Neuron (in vitro differentiated cells): ENCODE measurements around the gene ABCG2.
"Not testable (repeated sequence)": the region's sequence is repeated elsewhere in the genome, so short reads cannot be mapped to it uniquely, and the experiment has no call there.

Source experiments
- H2AFZ ChIP-seq: one replicate; pipeline ENCODE4 v1.6.1; 2013; ENCODE audit warnings: low read depth, mild to moderate bottlenecking, inconsistent platforms, low read length, moderate library complexity
- H3K27me3 ChIP-seq: one replicate; pipeline ENCODE4 v1.6.1; 2013; ENCODE audit warnings: low read length; ENCODE audit not compliant: insufficient read depth
- H3K36me3 ChIP-seq: one replicate; pipeline ENCODE4 v1.6.1; 2013; ENCODE audit warnings: low read length; ENCODE audit not compliant: insufficient read depth
- H3K4me1 ChIP-seq: one replicate; pipeline ENCODE4 v1.6.1; 2013; ENCODE audit warnings: low read length; ENCODE audit not compliant: insufficient read depth
- H3K4me3 ChIP-seq: 2 replicates; pipeline ENCODE4 v1.5.1; 2013; ENCODE audit warnings: mild to moderate bottlenecking, low read length, moderate library complexity
- H3K9me3 ChIP-seq: one replicate; pipeline ENCODE4 v1.6.1; 2013; ENCODE audit warnings: low read length

ABCG2 gene

DNA sequence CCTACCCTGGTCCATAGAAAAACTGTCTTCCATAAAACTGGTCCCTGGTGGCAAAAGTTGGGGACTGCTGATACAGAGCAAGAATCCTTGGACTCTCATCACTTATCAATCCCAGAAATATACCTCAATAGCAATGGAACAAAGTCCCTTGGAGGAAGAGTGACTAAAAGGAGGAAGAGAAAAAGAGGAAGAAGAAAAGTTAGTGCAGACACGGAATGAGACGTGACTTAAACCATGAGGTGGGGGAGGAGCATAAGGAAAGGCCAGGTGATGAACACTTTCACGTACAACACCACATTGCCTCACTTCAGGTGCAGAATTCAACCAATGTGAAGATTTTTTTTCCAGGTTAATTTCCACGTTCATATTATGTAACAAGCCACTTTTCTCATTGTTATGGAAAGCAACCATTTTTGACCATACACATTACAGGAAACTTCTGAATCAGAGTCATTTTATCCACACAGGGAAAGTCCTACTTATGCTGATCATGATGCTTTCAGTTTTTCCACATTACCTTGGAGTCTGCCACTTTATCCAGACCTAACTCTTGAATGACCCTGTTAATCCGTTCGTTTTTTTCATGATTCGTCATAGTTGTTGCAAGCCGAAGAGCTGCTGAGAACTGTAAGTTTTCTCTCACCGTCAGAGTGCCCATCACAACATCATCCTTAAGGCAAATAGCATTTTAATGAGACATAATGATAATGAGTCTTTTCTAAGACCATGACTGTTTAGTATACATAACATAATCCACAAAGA, 27.7 kb downstream of the ABCG2 start:
- H3K4me1 ChIP-seq = no peaks in the 10 kb centered on the region
- H3K36me3 ChIP-seq = no peaks in the 10 kb centered on the region
- H3K27me3 ChIP-seq = no peaks in the 10 kb centered on the region
- no peak overlapping the region for H2AFZ ChIP-seq
- no peak overlapping the region for H3K4me3 ChIP-seq
- H3K9me3 ChIP-seq = no peaks in the 10 kb centered on the region

DNA sequence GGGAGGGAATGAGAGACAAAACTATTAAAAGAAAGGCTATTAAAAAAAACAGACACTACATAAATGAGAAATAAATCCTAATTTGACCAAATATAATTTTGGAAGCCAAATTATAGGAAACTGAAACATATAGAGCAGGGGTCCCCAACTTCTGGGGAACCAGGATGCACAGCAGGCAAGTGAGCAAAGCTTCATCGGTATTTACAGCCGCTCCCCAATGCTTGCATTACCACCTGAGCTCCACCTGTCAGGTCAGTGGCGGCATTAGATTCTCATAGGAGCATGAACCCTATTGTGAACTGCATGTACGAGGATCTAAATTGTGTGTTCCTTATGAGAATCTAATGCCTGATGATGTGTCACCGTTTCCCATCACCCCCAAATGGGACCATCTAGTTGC, 28.4 kb downstream of the ABCG2 start:
- no peaks in the 10 kb centered on the region for H3K4me1 ChIP-seq
- H3K36me3 ChIP-seq = no peaks in the 10 kb centered on the region
- no peak overlapping the region for H2AFZ ChIP-seq
- no peak overlapping the region for H3K4me3 ChIP-seq
- no peaks in the 10 kb centered on the region for H3K9me3 ChIP-seq
- no peaks in the 10 kb centered on the region for H3K27me3 ChIP-seq

DNA sequence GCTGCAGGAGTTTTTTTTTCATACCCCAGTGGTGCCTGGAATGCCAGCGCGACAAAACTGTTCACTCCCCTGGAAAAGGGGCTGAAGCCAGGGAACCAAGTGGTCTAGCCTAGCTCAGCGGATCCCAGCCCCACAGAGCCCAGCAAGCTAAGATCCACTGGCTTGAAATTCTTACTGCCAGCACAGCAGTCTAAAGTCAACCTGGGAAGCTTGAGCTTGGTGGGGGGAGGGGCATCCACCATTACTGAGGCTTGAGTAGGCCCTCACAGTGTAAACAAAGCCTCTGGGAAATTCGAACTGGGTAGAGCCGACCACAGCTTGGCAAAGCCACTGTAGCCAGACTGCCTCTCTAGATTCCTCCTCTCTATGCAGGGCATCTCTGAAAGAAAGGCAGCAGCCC, 36.2 kb downstream of the ABCG2 start:
- not testable (repeated sequence) for H3K4me1 ChIP-seq, H3K9me3 ChIP-seq, H2AFZ ChIP-seq, H3K27me3 ChIP-seq, H3K36me3 ChIP-seq, H3K4me3 ChIP-seq

- H2AFZ ChIP-seq = no peak overlapping the region
- H3K9me3 ChIP-seq = peaks cover 3% of the 10 kb centered on the region
- H3K4me1 ChIP-seq = no peaks in the 10 kb centered on the region
- H3K4me3 ChIP-seq = no peak overlapping the region
- H3K36me3 ChIP-seq = no peaks in the 10 kb centered on the region
- no peaks in the 10 kb centered on the region for H3K27me3 ChIP-seq
Measured at GRCh38 chr4:88119943-88120342, 38.5 kb downstream of the ABCG2 start.

DNA sequence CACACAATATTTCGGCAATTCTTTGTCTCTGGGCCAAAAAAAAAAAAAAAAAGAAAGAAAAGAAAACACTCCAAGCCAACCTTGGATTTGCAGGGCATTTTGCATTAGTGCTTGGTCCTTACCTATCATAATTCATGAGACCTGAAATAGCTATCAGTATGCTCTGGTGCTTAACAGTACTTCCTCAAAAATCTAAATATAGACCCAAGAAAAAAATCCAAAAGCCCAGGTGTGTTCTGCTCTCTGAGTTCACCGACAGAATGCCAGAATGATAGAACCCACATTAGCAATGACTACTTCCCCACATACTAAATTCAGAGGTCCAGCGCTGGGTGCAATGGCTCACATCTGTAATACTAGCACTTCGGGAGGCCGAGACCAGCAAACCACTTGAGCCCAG, 42.9 kb downstream of the ABCG2 start:
- Histone ChIP-seq H3K27me3 (no peaks in the 10 kb centered on the region), H3K9me3 (no peaks in the 10 kb centered on the region), H3K4me3 (no peak overlapping the region), H3K4me1 (no peaks in the 10 kb centered on the region), H2AFZ (no peak overlapping the region), H3K36me3 (no peaks in the 10 kb centered on the region)

GRCh38 chr4:88112856-88113255, 45.6 kb downstream of the ABCG2 start:
- Histone ChIP-seq H3K36me3 (no peaks in the 10 kb centered on the region), H3K4me1 (no peaks in the 10 kb centered on the region), H3K27me3 (no peaks in the 10 kb centered on the region)

GRCh38 chr4:88110826-88111225, 47.6 kb downstream of the ABCG2 start:
- H3K9me3 ChIP-seq = no peaks in the 10 kb centered on the region
- no peaks in the 10 kb centered on the region for H3K27me3 ChIP-seq
- H3K4me1 ChIP-seq = no peaks in the 10 kb centered on the region
- no peaks in the 10 kb centered on the region for H3K36me3 ChIP-seq
- no peak overlapping the region for H2AFZ ChIP-seq
- no peak overlapping the region for H3K4me3 ChIP-seq

More at GRCh38 chr4:88112856-88113255, 45.6 kb downstream of the ABCG2 start:
- Histone ChIP-seq H3K4me3 (no peak overlapping the region), H3K9me3 (no peaks in the 10 kb centered on the region), H2AFZ (no peak overlapping the region)

DNA sequence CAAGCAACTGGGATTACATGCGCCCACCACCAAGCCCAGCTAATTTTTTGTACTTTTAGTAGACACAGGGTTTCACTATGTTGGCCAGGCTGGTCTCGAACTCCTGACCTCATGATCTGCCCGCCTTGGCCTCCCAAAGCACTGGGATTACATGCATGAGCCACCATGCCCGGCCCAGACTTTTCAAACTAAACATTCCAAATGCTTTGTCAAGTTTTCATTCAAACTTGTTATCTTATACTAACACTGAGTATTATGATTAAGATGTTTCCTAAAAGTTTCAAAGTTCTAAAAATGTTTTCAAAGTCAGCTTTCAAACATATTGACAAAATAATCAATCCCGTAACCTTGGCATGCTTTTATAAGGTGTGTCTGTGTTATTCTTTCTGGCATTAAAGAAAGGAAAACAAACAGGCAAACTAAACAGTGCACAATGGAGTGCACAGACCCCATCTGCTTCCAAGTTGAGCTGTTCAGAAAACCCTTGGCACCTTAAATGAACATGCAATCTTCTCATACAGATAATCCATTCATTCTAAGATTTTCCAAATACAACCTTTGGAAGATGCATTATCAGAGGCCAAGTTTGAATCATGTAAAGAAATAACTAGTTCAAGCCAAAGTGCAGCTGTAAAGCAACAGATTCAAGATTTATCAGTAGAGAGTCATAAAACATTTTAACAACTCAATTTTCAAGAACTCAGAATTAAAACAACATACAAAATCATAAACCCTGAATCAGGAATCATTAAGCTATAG, 49.1 kb downstream of the ABCG2 start:
- Histone ChIP-seq H2AFZ (no peak overlapping the region), H3K9me3 (no peaks in the 10 kb centered on the region), H3K27me3 (no peaks in the 10 kb centered on the region), H3K4me1 (no peaks in the 10 kb centered on the region), H3K36me3 (no peaks in the 10 kb centered on the region), H3K4me3 (no peak overlapping the region)

DNA sequence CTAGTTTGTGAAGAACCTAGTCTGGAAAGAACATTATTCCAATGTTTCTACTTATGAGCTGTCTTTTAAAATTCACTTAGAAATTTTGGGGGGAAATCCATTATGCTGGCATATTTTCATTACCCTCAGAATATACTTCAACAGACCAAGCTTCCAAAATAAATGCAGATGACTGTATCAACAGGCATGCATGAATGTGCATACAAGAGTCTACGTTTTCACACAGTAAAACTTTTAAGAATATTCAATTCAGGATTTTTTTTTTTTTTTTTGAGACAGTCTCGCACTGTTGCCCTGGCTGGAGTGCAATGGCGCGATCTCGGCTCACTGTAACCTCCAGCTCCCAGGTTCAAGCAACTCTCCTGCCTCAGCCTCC, 49.7 kb downstream of the ABCG2 start:
- Histone ChIP-seq H2AFZ (no peak overlapping the region), H3K4me1 (no peaks in the 10 kb centered on the region), H3K36me3 (no peaks in the 10 kb centered on the region), H3K27me3 (no peaks in the 10 kb centered on the region), H3K9me3 (no peaks in the 10 kb centered on the region), H3K4me3 (no peak overlapping the region)

DNA sequence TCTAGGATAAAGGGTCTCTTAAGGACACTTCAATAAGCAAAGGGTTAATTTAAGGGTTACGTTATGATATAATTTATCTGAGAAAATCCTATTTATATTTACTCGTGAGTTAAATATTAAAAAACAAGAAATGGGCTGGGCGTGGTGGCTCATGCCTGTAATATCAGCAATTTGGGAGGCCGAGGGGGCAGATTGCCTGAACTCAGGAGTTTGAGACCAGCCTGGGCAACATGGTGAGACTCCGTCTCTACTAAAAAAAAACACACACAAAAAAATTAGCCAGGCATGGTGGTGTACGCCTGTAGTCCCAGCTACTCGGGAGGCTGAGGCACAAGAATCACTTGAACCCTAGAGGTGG, 50.4 kb downstream of the ABCG2 start:
- H2AFZ ChIP-seq, H3K4me1 ChIP-seq: not testable (repeated sequence)

DNA sequence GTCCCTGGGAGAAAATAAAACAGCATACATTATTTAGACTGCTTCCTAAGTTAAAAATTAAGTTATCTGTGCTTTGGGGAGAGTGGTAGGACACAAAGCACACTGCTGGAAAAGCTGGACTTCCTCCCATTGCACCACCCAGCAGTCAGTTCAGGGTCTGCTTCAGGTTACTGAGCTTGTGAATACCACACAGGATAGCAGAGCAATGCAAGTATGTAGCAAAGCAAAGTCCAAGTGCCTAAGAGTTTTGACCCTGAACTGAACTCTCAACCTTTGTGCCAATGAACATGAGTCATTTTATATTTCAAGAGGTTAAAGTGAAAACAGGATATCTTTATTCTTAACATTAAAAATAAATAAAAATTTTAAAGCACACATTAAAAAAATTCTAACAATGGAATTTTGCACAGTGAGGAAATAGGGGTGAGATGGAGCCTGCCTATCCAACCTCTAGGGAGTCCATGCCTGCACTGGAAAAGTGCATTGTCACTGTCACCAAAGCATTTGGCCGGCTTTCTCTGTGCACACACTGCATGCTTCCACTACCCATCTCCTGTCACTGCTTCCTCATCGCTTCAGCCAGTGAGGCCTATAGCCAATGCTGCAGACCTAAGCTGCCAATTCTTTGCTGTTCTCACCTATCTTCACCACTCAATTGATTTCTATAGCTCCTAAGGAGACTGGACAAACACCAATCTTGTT, 50.9 kb downstream of the ABCG2 start:
- no peak overlapping the region for H3K4me3 ChIP-seq

More for the DNA sequence above, 50.4 kb downstream of the ABCG2 start:
- H3K27me3 ChIP-seq, H3K36me3 ChIP-seq, H3K9me3 ChIP-seq, H3K4me3 ChIP-seq: not testable (repeated sequence)

GRCh38 chr4:88106205-88106604, 52.2 kb downstream of the ABCG2 start:
- H3K4me3 ChIP-seq = no peak overlapping the region
- H2AFZ ChIP-seq = no peak overlapping the region
- no peaks in the 10 kb centered on the region for H3K9me3 ChIP-seq
- H3K36me3 ChIP-seq = no peaks in the 10 kb centered on the region
- H3K4me1 ChIP-seq = no peaks in the 10 kb centered on the region
- H3K27me3 ChIP-seq = no peaks in the 10 kb centered on the region

More for the DNA sequence above, 50.9 kb downstream of the ABCG2 start:
- Histone ChIP-seq H3K4me1 (no peaks in the 10 kb centered on the region), H2AFZ (no peak overlapping the region), H3K9me3 (no peaks in the 10 kb centered on the region), H3K36me3 (no peaks in the 10 kb centered on the region), H3K27me3 (no peaks in the 10 kb centered on the region)

GRCh38 chr4:88104902-88105610, 53.4 kb downstream of the ABCG2 start:
- H3K9me3 ChIP-seq = no peaks in the 10 kb centered on the region
- H3K36me3 ChIP-seq = no peaks in the 10 kb centered on the region
- no peak overlapping the region for H2AFZ ChIP-seq
- no peaks in the 10 kb centered on the region for H3K27me3 ChIP-seq
- H3K4me1 ChIP-seq = no peaks in the 10 kb centered on the region
- no peak overlapping the region for H3K4me3 ChIP-seq
